Measurements from ENCODE around the gene NFIA.
A peak's percentile ranks its signal among the peaks of the same experiment; 100 is the strongest.

Gene NFIA
- total RNA-seq, result 14.3 reads per million, percentile 39 among the genes with 10 or more reads in this experiment

- DNase-seq, result peak; percentile 2
These were observed at the start of gene NFIA for GRCh38 chr1:61082311-61083012. Gene NFIA, plus strand, starts transcription at chr1:61082561.

- no peak for DNase-seq
These were observed 46.5 kb upstream of the NFIA start for GRCh38 chr1:61035880-61036279.

GRCh38 chr1:61042466-61043009 is 39.8 kb upstream of the NFIA start:
- no peak for DNase-seq

GRCh38 chr1:61043010-61043820 is 39.1 kb upstream of the NFIA start:
- peak; percentile 73 for DNase-seq

- DNase-seq, result no peak
These were observed 35.9 kb upstream of the NFIA start for GRCh38 chr1:61046434-61046833.

GRCh38 chr1:61047061-61047460 is 35.3 kb upstream of the NFIA start:
- no peak for DNase-seq

- peak; percentile 81 for DNase-seq
These were observed 32.4 kb upstream of the NFIA start for GRCh38 chr1:61049850-61050540.

- DNase-seq, result no peak
These were observed 31.6 kb upstream of the NFIA start for GRCh38 chr1:61050541-61051442.

- no peak for DNase-seq
These were observed 31.0 kb upstream of the NFIA start for GRCh38 chr1:61051443-61051718.

- DNase-seq, result no peak
These were observed 30.5 kb upstream of the NFIA start for GRCh38 chr1:61051719-61052394.

- no peak for DNase-seq
These were observed 29.8 kb upstream of the NFIA start for GRCh38 chr1:61052395-61053225.

- DNase-seq, result no peak
These were observed 29.1 kb upstream of the NFIA start for GRCh38 chr1:61053226-61053711.

- DNase-seq, result no peak
These were observed 28.4 kb upstream of the NFIA start for GRCh38 chr1:61053712-61054600.

GRCh38 chr1:61054601-61054993 is 27.8 kb upstream of the NFIA start:
- DNase-seq, result no peak

GRCh38 chr1:61055110-61055614 is 27.2 kb upstream of the NFIA start:
- DNase-seq, result no peak

- DNase-seq, result no peak
These were observed 26.2 kb upstream of the NFIA start for GRCh38 chr1:61056196-61056572.

- DNase-seq, result peak; percentile 6
These were observed 25.6 kb upstream of the NFIA start for GRCh38 chr1:61056573-61057439.

- no peak for DNase-seq
These were observed 23.7 kb upstream of the NFIA start for GRCh38 chr1:61058483-61059245.
